HepG2 (cell line): ENCODE results near the gene NR2C1. TPM values are rescaled to one million over a fixed set of nuclear protein-coding genes. Genes with fewer than 3 reads are reported as not detected.
A peak's percentile ranks its signal among the peaks of the same experiment; 100 is the strongest.

Source experiments
- CTCF ChIP-seq: sonication (generic); formaldehyde crosslinking; IDR thresholded peaks from 2 replicates; pipeline ENCODE4 v1.5.0; 2020; ENCODE audit warnings: mild to moderate bottlenecking, missing genetic modification reagents, moderate library complexity
- HBP1 ChIP-seq: IDR thresholded peaks from 2 replicates; pipeline ENCODE4 v1.6.1; 2016; ENCODE audit warnings: low read depth, control low read depth
- HOXA5 ChIP-seq: sonication (generic); formaldehyde crosslinking; IDR thresholded peaks from 2 replicates; pipeline ENCODE4 v1.4.0; 2020; ENCODE audit warnings: missing genetic modification reagents
- HOXA7 ChIP-seq: sonication (generic); formaldehyde crosslinking; IDR thresholded peaks from 2 replicates; pipeline ENCODE4 v1.8.1; 2022; ENCODE audit warnings: mild to moderate bottlenecking, missing genetic modification reagents, moderate library complexity
- KDM4B ChIP-seq: sonication (generic); formaldehyde crosslinking; IDR thresholded peaks from 2 replicates; pipeline ENCODE4 v1.4.0; 2020; ENCODE audit warnings: missing genetic modification reagents
- RAD51 ChIP-seq: fragments of 450-650 bp; IDR thresholded peaks from 2 replicates; pipeline ENCODE4 v1.6.1; 2016; ENCODE audit warnings: borderline replicate concordance
- TFAP4 ChIP-seq: sonication (generic); IDR thresholded peaks from 2 replicates; pipeline ENCODE4 v1.6.1; 2016; ENCODE audit warnings: low read depth, borderline replicate concordance
- TFDP1 ChIP-seq: IDR thresholded peaks from 2 replicates; pipeline ENCODE4 v1.6.1; 2016; ENCODE audit warnings: missing compliant biosample characterization, missing genetic modification reagents, borderline replicate concordance
- ZHX2 ChIP-seq, 2 experiments: sonication (generic) in 1 of 2; formaldehyde crosslinking in 1 of 2; IDR thresholded peaks; 2 replicates each; pipeline versions ENCODE4 v1.6.1 to v1.9.0; 2014 to 2022; ENCODE audit warnings: antibody characterized with exemption in 1 of 2, borderline replicate concordance in 1 of 2, inconsistent platforms in 1 of 2, low read depth in 1 of 2, missing genetic modification reagents in 1 of 2
- ZNF251 ChIP-seq: sonication (generic); formaldehyde crosslinking; IDR thresholded peaks from 2 replicates; pipeline ENCODE4 v1.9.0; 2021; ENCODE audit warnings: mild to moderate bottlenecking, missing genetic modification reagents
- ZNF503 ChIP-seq: sonication (generic); formaldehyde crosslinking; IDR thresholded peaks from 2 replicates; pipeline ENCODE4 v1.4.0; 2020; ENCODE audit warnings: missing genetic modification reagents
- ZNF776 ChIP-seq: sonication (generic); formaldehyde crosslinking; IDR thresholded peaks from 2 replicates; pipeline ENCODE4 v1.4.0; 2020; ENCODE audit warnings: mild to moderate bottlenecking, missing genetic modification reagents
- ZNF777 ChIP-seq: sonication (generic); formaldehyde crosslinking; IDR thresholded peaks from 2 replicates; pipeline ENCODE4 v1.4.0; 2020; ENCODE audit warnings: missing genetic modification reagents
- polyA plus RNA-seq, 8 experiments: library from polyadenylated mRNA; depleted of rRNA in 3 of 8; stranded (reverse) in 7 of 8; unstranded in 1 of 8; fragments of >200 nt; fragmentation: Illumina TruSeq in 4 of 8; extraction: Trizol in 4 of 8; gene quantifications; 2 replicates each; pipeline versions ENCODE4 v1.2.1 to v1.2.3, GENCODE V29; 2011 to 2016; ENCODE audit warnings: low read depth in 4 of 8, missing spikeins in 1 of 8, mixed read lengths in 1 of 8; ENCODE audit not compliant: insufficient read depth in 1 of 8
- total RNA-seq, 5 experiments: library from RNA; depleted of rRNA; stranded (reverse); fragments of >200 nt; fragmentation: Illumina TruSeq; extraction: Trizol; gene quantifications; 2 replicates each; pipeline ENCODE4 v1.2.3, GENCODE V29; 2016; ENCODE audit warnings: low read depth in 1 of 5

The NR2C1 gene
- total and polyA plus RNA-seq, 2 of the 13 experiments (the other 11 are each of a cell fraction or from before 2014, with no cell fraction given): 38.0 to 70.8 TPM

- TF ChIP-seq CTCF (CRISPR knock-in tag): peak; percentile 33
- TF ChIP-seq TFDP1: peak; percentile 68; the same call in 1 of the 2 replicates
- peak; percentile 88 for TF ChIP-seq ZHX2 (IDR thresholded peaks at IDR 0.05; ENCODE audit: low read depth)
- TF ChIP-seq ZHX2 (CRISPR knock-in tag; IDR thresholded peaks at IDR 0.05; ENCODE audit: borderline replicate concordance): no peak
- no peak for TF ChIP-seq TFAP4
- peak; percentile 82; the same call in 1 of the 2 replicates for TF ChIP-seq HBP1 (CRISPR knock-in tag)
- no peak for TF ChIP-seq HOXA7 (CRISPR knock-in tag)
- TF ChIP-seq KDM4B (CRISPR knock-in tag): 0 out of 2 replicates have a peak, but pooled peaks have one; percentile 40
- TF ChIP-seq ZNF503 (CRISPR knock-in tag): no peak
- no peak for TF ChIP-seq ZNF251 (CRISPR knock-in tag)
- no peak for TF ChIP-seq ZNF777
- TF ChIP-seq RAD51: no peak
- TF ChIP-seq HOXA5 (CRISPR knock-in tag): 0 out of 2 replicates have a peak, but pooled peaks have one; percentile 33
- TF ChIP-seq ZNF776 (CRISPR knock-in tag): peak; percentile 64; the same call in 1 of the 2 replicates
Measured at GRCh38 chr12:95003213-95003920, 70.1 kb downstream of the NR2C1 start, which contains the start of gene NDUFA12 (continued).
